HT1080 (cell line): Measurements from ENCODE around the gene ATP11A. TPM values are rescaled to one million over a fixed set of nuclear protein-coding genes. Genes with fewer than 3 reads are reported as not detected.

Experiments
- DNase-seq: peaks from one replicate; pipeline ENCODE4 v3.0.0-alpha.2; 2015; ENCODE audit warnings: low read depth
- total RNA-seq: library from RNA; depleted of rRNA; stranded (reverse); fragments of >200 nt; shearing (Covaris generic); gene quantifications from 2 replicates; pipeline ENCODE4 v1.2.3, GENCODE V29; 2014

Gene ATP11A
- total RNA-seq, 1 experiment from 2014 or later: 7.7 TPM

- no peak for DNase-seq
Observed at GRCh38 chr13:112902101-112902651, 212.3 kb downstream of the ATP11A start.

GRCh38 chr13:112902669-112903068 lies 212.8 kb downstream of the ATP11A start:
- DNase-seq: no peak

- DNase-seq: no peak
Observed at GRCh38 chr13:112903071-112903577, 213.3 kb downstream of the ATP11A start.

- no peak for DNase-seq
Observed at GRCh38 chr13:112903606-112904195, 213.9 kb downstream of the ATP11A start.

- no peak for DNase-seq
Observed at GRCh38 chr13:112904436-112904960, 214.7 kb downstream of the ATP11A start.

GRCh38 chr13:112905086-112905485 lies 215.2 kb downstream of the ATP11A start:
- no peak for DNase-seq

- DNase-seq: no peak
Observed at GRCh38 chr13:112905619-112905989, 215.8 kb downstream of the ATP11A start.

- DNase-seq: no peak
Observed at GRCh38 chr13:112905990-112906641, 216.3 kb downstream of the ATP11A start.

- no peak for DNase-seq
Observed at GRCh38 chr13:112907286-112907685, 217.4 kb downstream of the ATP11A start.

- DNase-seq: no peak
Observed at GRCh38 chr13:112907871-112908331, 218.1 kb downstream of the ATP11A start.

- no peak for DNase-seq
Observed at GRCh38 chr13:112908342-112908741, 218.5 kb downstream of the ATP11A start.

GRCh38 chr13:112910016-112910415 lies 220.2 kb downstream of the ATP11A start:
- no peak for DNase-seq

GRCh38 chr13:112910616-112911280 lies 220.9 kb downstream of the ATP11A start:
- no peak for DNase-seq

- no peak for DNase-seq
Observed at GRCh38 chr13:112911285-112911701, 221.5 kb downstream of the ATP11A start.

- DNase-seq: no peak
Observed at GRCh38 chr13:112911883-112912282, 222.0 kb downstream of the ATP11A start.

GRCh38 chr13:112912726-112913440 lies 223.0 kb downstream of the ATP11A start:
- DNase-seq: no peak

GRCh38 chr13:112916296-112916695 lies 226.5 kb downstream of the ATP11A start:
- no peak for DNase-seq

- DNase-seq: no peak
Observed at GRCh38 chr13:112917056-112917664, 227.3 kb downstream of the ATP11A start.

- no peak for DNase-seq
Observed at GRCh38 chr13:112917737-112918136, 227.9 kb downstream of the ATP11A start.

GRCh38 chr13:112918266-112918665 lies 228.4 kb downstream of the ATP11A start:
- no peak for DNase-seq

GRCh38 chr13:112918746-112919145 lies 228.9 kb downstream of the ATP11A start:
- DNase-seq: no peak
